NCI-H774 (cell line): ENCODE measurements around the gene RAPGEFL1.
A peak's percentile ranks its signal among the peaks of the same experiment; 100 is the strongest.
"Not testable (repeated sequence)": the region's sequence is repeated elsewhere in the genome, so short reads cannot be mapped to it uniquely, and the experiment has no call there.

ENCODE experiments used
- DNase-seq: peaks from one replicate; lab custom pipeline; 2025; lab: John Stamatoyannopoulos, UW

RAPGEFL1 gene

GRCh38 chr17:40177275-40177874 is at the start of gene RAPGEFL1:
Gene RAPGEFL1, plus strand, starts transcription at chr17:40177470. Its CDS starts 392 bp downstream, at chr17:40177862.
- DNase-seq: peak; percentile 64

GRCh38 chr17:40129498-40129897 is 47.8 kb upstream of the RAPGEFL1 start:
- DNase-seq: no peak

- no peak for DNase-seq
These were observed 46.8 kb upstream of the RAPGEFL1 start for GRCh38 chr17:40130352-40131042.

GRCh38 chr17:40134184-40134583 is 43.1 kb upstream of the RAPGEFL1 start:
- DNase-seq: no peak

GRCh38 chr17:40135817-40136216 is 41.5 kb upstream of the RAPGEFL1 start:
- no peak for DNase-seq

GRCh38 chr17:40139566-40140058 is 37.7 kb upstream of the RAPGEFL1 start:
- no peak for DNase-seq

GRCh38 chr17:40143166-40143565 is 34.1 kb upstream of the RAPGEFL1 start:
- DNase-seq: not testable (repeated sequence)

GRCh38 chr17:40145476-40145875 is 31.8 kb upstream of the RAPGEFL1 start:
- DNase-seq: no peak

- DNase-seq: no peak
These were observed 28.7 kb upstream of the RAPGEFL1 start for GRCh38 chr17:40148527-40148926.

GRCh38 chr17:40150276-40150675 is 27.0 kb upstream of the RAPGEFL1 start:
- no peak for DNase-seq

- DNase-seq: no peak
These were observed 25.8 kb upstream of the RAPGEFL1 start for GRCh38 chr17:40151414-40151963.

GRCh38 chr17:40153603-40154236 is 23.6 kb upstream of the RAPGEFL1 start:
- no peak for DNase-seq

- DNase-seq: no peak
These were observed 19.3 kb upstream of the RAPGEFL1 start for GRCh38 chr17:40157973-40158372.

- DNase-seq: no peak
These were observed 18.7 kb upstream of the RAPGEFL1 start for GRCh38 chr17:40158438-40159013.

- no peak for DNase-seq
These were observed 17.8 kb upstream of the RAPGEFL1 start for GRCh38 chr17:40159456-40159855.

GRCh38 chr17:40167685-40168261 is 9.5 kb upstream of the RAPGEFL1 start:
- no peak for DNase-seq

GRCh38 chr17:40168262-40168832 is 8.9 kb upstream of the RAPGEFL1 start:
- DNase-seq: peak; percentile 59

- DNase-seq: no peak
These were observed 6.9 kb upstream of the RAPGEFL1 start for GRCh38 chr17:40170325-40170724.

- no peak for DNase-seq
These were observed 5.5 kb upstream of the RAPGEFL1 start for GRCh38 chr17:40171750-40172149.

GRCh38 chr17:40173091-40173777 is 4.0 kb upstream of the RAPGEFL1 start:
- no peak for DNase-seq

- no peak for DNase-seq
These were observed 3.5 kb upstream of the RAPGEFL1 start for GRCh38 chr17:40173778-40174135.
